AG04449 (cell line): ENCODE results near the gene MYH6.

Experiments used
- CTCF ChIA-PET: fragments of 350-600 bp; formaldehyde crosslinking; extraction: SDS; loops from one replicate; lab custom pipeline; 2021; ENCODE audit warnings: antibody characterized with exemption; lab: Yijun Ruan, JAX
- POLR2A ChIA-PET: fragments of 400-600, 350-600 bp; formaldehyde crosslinking; extraction: SDS; loops from one replicate; lab custom pipeline; 2020; ENCODE audit warnings: antibody characterized with exemption, inconsistent platforms; lab: Yijun Ruan, JAX
- DNase-seq: peaks from one replicate; pipeline ENCODE4 v3.0.0-alpha.2; 2010; ENCODE audit warnings: low read depth, low spot score
- H3K4me3 ChIP-seq: 2 replicates; pipeline ENCODE4 v1.5.1; 2011; ENCODE audit warnings: low read depth, mild to moderate bottlenecking, control low read depth, low read length
- TF ChIP-seq, protein P1 (sequence below): IDR thresholded peaks from one replicate; pipeline ENCODE4 v1.5.1; 2011; ENCODE audit warnings: mild to moderate bottlenecking, moderate library complexity, low read length, control low read depth, inconsistent platforms; ENCODE audit not compliant: insufficient read depth; ENCODE audit errors: missing control alignments

MYH6 gene

DNA sequence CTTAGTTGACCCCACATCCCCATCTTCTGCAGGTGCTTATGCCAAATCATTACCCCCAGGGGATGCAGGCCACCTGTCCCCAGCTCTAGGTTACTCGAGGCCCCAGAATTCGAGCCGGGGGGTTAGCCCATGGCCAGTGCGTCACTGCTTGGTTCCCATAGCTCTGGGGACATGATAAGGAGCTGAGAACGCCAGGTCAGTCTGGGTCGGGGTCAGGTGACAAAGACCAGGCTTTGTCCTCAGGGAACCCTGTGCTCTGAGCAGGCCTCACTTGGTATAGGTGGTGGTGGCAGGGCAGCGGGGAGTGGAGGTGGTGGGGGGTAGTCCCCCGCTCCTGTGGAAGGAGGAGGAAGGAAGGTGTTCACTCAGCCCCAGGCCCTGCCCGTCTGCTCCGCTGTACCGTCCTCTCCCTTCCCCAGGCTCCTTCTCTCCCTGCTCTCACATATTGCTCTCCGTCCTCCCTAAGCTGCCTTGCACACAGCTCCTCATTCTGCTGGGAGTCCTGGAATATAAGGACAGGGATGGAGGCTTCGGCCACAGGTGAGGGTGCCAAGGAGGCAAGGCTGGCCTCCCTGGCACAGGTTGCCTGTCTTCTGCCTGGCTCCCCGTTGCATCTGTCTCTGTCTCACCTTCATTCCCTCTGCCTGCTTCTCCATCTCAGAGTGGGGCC, 2.0 kb upstream of the MYH6 start:
- POLR2A ChIA-PET = no interaction called here
- TF ChIP-seq, protein P1, sequence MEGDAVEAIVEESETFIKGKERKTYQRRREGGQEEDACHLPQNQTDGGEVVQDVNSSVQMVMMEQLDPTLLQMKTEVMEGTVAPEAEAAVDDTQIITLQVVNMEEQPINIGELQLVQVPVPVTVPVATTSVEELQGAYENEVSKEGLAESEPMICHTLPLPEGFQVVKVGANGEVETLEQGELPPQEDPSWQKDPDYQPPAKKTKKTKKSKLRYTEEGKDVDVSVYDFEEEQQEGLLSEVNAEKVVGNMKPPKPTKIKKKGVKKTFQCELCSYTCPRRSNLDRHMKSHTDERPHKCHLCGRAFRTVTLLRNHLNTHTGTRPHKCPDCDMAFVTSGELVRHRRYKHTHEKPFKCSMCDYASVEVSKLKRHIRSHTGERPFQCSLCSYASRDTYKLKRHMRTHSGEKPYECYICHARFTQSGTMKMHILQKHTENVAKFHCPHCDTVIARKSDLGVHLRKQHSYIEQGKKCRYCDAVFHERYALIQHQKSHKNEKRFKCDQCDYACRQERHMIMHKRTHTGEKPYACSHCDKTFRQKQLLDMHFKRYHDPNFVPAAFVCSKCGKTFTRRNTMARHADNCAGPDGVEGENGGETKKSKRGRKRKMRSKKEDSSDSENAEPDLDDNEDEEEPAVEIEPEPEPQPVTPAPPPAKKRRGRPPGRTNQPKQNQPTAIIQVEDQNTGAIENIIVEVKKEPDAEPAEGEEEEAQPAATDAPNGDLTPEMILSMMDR = no peak
- CTCF ChIA-PET = interaction anchor here (1.8 kb wide), 1 partner anchor 30 kb away, joined by 5 read pairs; no protein-coding TSS in a partner anchor
- no peak overlapping the region for H3K4me3 ChIP-seq
- DNase-seq = no peak

DNA sequence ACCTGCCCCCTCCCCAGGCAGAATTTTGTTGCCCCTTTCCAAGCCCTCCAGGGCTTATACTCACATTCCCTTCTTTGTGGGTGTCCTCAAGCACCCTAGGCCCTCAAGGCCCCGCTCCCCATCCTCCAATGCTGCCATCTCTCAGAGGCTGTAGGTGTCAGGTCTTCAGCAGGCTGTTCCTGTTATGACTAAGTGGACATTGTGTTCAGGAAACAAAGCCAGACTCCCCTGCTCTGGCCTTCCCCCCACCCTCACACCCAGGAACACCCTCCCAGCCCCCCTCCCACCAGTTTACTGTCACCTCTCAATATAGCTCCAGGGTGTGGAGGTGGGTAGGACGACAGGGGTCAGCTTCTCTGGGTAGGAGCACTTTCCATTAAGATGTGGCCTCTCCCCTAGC, 1.4 kb upstream of the MYH6 start:
- TF ChIP-seq, protein P1 = no peak
- H3K4me3 ChIP-seq = no peak overlapping the region
- POLR2A ChIA-PET = no interaction called here
- CTCF ChIA-PET = no interaction called here
- DNase-seq = no peak

DNA sequence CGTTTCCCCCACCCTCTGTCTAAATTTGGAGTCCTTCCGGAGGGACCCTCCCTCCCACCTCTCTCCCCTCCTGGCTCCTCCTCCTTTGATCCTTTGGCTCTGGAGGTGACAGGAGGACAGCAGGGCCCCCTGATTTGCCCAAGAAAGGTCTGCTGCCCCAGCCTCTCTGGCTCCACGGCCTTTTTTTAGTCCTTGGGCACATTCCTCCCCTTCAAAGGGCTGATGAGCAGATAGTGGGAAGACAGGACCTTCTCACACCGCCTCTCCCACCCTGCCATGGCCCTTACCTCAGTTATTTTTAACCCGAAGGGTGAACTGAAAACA, 196 bp upstream of the MYH6 start:
- TF ChIP-seq, protein P1 = no peak
- CTCF ChIA-PET = no interaction called here
- no peak for DNase-seq
- H3K4me3 ChIP-seq = no peak overlapping the region
- POLR2A ChIA-PET = no interaction called here

DNA sequence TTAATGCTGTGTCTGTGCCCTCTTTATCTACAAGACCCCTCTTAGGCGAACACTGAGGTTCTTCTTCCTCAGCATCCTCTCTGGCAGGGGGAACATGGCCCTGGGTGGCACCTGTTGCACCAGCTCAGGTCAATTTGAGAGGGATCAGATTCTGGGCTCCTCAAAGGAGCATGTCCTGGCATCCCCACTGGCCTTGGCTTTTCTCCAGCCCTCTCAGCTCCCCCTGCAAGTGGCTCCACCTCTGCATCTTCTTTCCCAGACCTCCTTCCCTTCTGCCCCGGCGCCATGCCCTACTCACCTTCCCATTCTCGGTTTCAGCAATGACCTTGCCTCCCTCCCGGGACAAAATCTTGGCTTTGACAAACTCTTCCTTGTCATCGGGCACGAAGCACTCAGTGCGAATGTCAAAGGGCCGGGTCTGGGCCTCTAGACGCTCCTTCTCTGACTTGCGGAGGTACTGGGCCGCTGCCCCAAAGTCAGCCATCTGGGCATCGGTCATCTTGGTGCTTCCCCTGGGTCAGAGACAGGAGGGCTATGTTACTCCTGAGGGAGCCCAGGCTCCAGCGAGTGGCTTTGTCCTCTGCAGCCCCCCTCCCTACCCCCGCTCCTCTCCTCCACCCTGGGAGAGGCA, 1.2 kb downstream of the MYH6 start:
- ChIA-PET POLR2A (no interaction called here), CTCF (interaction anchor here (0.7 kb wide), 1 partner anchor 12 kb away, joined by 3 read pairs; no protein-coding TSS in a partner anchor)

DNA sequence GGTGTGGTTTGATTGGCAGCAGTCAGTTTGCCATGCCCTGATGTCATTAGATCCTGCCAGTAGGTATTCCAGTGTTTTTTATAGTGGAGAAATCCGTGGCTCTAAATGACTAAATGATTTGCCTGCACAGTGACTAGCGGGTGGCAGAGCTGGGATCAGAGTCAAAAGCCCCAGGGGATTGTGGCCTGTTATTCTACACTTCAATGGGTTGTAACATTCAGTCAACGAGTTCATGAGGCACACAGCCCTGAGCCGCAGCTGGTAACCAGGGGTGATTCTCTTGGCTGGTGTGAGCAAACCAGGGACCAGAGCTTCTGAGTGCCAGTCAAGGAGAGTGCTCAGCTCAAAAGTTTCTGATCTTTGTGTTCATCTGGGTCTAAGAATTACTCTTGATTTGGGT, 1.8 kb downstream of the MYH6 start:
- ChIA-PET CTCF (interaction anchor here (0.7 kb wide), 1 partner anchor 12 kb away, joined by 3 read pairs; no protein-coding TSS in a partner anchor), POLR2A (no interaction called here)
- H3K4me3 ChIP-seq = no peak overlapping the region
- no peak for DNase-seq
- TF ChIP-seq, protein P1 = no peak

More for the DNA sequence above, 1.2 kb downstream of the MYH6 start:
- no peak overlapping the region for H3K4me3 ChIP-seq
- TF ChIP-seq, protein P1 = no peak
- DNase-seq = no peak

DNA sequence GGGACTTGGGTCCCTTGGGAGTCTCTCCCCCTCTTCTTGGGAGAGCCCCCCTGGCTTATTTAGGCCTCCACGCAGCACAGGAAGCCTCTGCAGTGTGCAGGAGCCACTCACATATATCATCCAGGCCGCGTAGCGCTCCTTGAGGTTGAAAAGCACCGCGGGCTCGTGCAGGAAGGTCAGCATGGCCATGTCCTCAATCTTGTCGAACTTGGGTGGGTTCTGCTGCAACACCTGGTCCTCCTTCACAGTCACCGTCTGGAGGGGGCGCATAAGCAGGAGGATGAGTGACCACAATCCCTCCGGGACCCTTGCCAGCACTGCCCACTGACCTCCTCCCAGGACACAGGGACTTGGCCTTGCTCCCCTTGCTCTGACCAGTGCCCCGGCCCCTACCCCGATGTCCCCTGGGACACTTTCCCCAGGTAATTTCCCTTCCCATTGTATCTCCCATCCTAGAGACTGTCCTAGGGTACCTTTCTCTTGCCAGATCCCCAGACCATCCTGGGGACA, 2.5 kb downstream of the MYH6 start:
- POLR2A ChIA-PET = no interaction called here
- CTCF ChIA-PET = no interaction called here
- no peak for DNase-seq
- TF ChIP-seq, protein P1 = no peak
- no peak overlapping the region for H3K4me3 ChIP-seq
